Measurements from ENCODE around the gene EYS. TPM values are rescaled to one million over a fixed set of nuclear protein-coding genes. Genes with fewer than 3 reads are reported as not detected.

EYS gene
- total RNA-seq, 1 donor from 2014 or later, result not detected

DNA sequence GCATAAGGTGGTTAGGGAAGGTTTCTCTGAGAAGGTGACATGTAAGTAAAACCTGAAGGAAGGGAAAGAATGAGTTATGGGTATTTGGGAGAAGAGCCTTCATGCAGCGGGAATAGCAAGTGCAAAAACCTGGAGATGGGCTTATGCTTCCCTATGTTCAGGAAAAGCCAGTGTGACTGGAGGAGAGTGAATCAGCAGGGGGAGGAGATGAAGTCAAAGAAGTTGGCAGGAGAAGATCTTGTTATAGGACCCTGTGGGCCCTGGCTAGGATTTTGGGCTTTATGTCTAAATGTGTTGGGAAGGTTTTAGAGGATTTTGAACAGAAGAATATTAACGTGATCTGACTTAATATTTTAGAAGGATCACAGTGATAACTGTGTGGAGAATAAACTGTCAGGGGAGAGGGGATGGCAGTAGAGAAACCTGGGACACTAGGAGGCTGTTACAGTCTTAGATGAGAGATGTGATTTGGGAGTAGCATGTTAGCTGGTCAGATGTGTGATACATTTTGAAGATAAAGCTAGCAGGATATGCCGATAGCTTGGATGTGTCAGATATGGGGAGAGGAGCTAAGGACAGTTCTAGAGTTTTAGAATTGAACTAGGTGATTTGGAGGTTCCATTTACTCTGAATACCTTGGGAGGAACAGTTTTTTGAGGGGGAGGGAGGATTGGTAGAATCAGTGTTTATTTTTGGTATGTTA, 2030.5 kb downstream of the EYS start:
- intact Hi-C loops (cut with micrococcal nuclease), result no loop called here
- DNase-seq (no peak), ATAC-seq (peak; percentile 48)

DNA sequence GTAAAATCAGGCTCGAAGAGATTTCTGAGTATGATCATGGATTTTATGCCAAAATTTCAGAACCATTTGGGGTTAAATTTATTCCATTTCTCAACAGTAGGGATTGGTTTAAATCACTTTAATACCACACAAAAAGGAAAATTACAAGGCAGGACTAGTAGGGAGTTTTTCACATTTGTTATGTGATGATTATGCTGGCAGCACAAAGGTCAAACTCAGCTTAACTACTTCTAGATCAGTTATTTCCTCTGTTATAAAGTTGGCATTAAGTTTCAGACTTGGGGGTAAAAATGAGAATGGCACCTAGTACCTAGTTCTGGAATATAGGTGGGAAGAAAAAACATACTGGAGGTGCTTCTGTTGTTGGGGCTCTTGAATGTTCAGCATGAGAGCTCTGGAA, 2031.9 kb downstream of the EYS start:
- intact Hi-C loops (cut with micrococcal nuclease), result no loop called here
- DNase-seq, result no peak
- no peak for ATAC-seq

DNA sequence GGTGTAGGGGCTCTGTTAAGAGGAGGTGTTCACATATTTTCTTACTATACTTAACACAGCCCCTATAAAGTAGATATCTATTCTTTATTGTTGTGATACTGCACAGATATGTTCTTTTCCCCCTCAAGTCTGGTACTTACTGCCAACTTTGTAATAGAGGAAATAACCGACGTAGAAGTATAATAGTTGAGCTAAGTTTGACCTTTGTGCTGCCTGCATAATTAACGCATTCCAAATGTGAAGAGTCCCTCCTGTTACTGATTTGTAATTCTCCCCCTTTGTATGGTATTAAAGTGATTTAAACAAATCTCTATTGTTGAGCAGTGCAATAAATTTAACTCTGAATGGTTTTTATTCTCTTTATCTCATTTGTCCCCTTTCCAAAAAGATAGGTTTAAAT, 2032.4 kb downstream of the EYS start:
- intact Hi-C loops (cut with micrococcal nuclease), result no loop called here
- no peak for DNase-seq
- ATAC-seq, result no peak

- intact Hi-C loops (cut with micrococcal nuclease), result no loop called here
- DNase-seq (no peak), ATAC-seq (no peak)
These were observed 2033.3 kb downstream of the EYS start for GRCh38 chr6:63673692-63674091.

DNA sequence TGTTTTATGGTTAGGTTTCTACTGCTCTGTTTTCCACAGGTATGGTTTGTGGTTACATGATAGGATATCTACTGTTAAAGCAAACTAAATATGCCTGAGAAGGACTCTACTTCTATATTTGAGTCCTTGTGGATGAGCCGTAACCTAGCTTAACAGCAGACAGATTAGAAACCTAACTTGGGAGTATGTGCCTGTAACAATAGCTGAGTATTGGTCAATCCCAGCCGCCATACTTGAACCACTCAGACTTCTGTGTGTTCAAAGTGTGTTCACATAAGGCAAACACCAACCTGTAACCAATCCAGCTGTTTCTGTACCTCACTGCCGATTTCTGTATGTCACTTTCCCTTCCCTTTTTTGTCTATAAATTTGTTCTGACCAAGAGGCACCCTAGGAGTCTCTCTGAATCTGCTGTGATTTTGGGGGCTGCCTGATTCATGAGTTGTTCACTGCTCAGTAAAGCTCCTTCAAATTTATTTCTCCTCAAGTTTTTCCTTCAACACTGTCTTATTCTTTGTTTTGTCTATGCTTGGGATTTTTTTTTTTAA, 2034.4 kb downstream of the EYS start:
- intact Hi-C loops (cut with micrococcal nuclease), result no loop called here
- DNase-seq, result no peak
- ATAC-seq, result no peak

DNA sequence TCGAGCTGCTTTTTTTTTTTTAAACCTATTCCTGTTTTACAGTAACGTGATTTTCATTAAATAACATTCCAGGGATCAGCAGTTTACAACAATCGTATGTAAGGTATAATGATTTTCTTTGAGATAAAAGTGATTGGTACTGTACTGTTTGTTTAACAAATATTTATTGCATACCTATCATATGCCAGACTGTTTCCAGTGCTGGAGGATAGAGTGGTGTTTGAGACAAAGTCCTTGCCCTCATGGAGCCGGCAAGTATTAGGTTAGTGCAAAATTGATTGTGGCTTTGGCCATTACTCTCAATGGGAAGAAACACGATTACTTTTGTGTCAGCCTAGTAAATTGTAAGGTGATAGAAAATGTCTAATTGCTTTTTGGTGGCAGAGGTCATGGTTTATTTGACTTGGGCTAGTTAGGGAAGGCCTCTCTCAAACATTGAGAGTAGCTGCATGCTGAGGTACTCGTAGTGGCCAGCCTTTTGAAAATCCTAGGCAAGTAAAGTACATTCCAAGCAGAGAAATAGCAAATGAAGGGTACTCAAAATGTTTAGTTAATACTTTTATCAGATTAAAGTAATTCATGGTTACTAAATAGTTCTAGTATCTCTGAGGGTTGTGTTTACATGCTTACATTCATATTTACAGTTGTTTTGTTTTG, 2035.8 kb downstream of the EYS start:
- DNase-seq (no peak), ATAC-seq (no peak)
- intact Hi-C loops (cut with micrococcal nuclease), result no loop called here
